ENCODE results near the gene MAST3. TPM values are rescaled to one million over a fixed set of nuclear protein-coding genes. Genes with fewer than 3 reads are reported as not detected.

MAST3 gene
- total RNA-seq, 1 donor from 2014 or later, result 3.9 TPM

DNA sequence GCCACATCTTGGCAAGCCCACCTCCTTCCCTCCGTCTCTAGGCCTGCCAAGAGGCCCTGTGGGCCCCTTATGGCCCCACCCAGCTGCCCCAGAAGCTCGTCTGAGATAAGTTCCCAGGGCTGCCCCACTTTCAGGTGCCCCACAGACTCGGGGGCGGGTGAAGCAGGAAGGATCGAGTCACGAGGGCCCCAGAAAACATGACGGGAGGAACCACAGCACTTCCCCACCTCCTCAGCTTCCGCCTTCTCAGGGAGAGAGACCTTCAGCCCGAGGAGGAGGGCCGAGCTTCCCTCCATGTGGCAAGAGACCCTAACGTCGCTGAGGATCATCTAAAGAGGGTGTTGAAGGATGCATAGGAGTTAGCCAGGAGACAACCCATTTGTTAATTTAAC lies 6.4 kb upstream of the MAST3 start:
- TF ChIP-seq, protein P1, sequence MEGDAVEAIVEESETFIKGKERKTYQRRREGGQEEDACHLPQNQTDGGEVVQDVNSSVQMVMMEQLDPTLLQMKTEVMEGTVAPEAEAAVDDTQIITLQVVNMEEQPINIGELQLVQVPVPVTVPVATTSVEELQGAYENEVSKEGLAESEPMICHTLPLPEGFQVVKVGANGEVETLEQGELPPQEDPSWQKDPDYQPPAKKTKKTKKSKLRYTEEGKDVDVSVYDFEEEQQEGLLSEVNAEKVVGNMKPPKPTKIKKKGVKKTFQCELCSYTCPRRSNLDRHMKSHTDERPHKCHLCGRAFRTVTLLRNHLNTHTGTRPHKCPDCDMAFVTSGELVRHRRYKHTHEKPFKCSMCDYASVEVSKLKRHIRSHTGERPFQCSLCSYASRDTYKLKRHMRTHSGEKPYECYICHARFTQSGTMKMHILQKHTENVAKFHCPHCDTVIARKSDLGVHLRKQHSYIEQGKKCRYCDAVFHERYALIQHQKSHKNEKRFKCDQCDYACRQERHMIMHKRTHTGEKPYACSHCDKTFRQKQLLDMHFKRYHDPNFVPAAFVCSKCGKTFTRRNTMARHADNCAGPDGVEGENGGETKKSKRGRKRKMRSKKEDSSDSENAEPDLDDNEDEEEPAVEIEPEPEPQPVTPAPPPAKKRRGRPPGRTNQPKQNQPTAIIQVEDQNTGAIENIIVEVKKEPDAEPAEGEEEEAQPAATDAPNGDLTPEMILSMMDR (IDR thresholded peaks at IDR 0.05; ENCODE audit: unreplicated experiment), result no peak
- Mint-ChIP-seq H3K27ac (ENCODE audit: unreplicated experiment) (no peak overlapping the region), H3K27me3 (ENCODE audit: unreplicated experiment) (peaks cover 3% of the 10 kb centered on the region)

DNA sequence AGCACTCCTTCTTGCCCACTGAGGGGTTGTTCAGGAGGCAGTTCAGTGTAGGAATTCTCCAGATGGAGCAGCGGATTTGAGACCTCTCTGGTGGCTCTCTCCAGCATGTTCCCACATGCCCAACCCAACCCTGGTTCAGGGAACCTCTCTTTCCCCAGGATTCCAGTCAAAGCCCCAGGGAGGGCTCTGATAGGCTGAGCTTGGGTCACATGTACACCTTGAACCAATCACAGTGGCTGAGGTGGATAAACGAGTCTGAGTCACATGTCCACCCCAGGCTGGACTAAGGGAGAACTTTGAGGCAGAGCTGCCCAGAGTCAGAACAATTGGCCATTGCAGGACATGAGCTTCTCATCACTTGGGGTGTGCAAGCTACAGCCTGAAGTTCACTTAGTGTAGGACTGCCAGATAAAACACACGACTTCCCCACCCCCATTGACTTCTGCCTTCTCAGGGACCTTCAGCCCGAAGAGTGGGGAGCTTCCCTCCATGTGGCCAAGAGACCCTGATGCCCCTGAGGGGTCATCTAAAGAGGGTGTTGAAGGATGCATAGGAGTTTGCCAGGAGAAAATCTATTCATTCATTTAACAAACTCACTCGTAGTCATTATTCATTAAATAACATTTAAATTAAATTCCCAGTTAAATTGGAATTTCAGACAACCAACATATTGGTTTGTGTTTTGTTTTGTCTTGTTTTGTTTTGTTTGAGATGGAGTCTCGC lies 4.0 kb upstream of the MAST3 start:
- DNase-seq (ENCODE audit: low spot score), result no peak
- H3K27ac Mint-ChIP-seq (ENCODE audit: unreplicated experiment), result no peak overlapping the region
- no peak overlapping the region for H3K4me3 Mint-ChIP-seq (ENCODE audit: unreplicated experiment)
- H3K27me3 Mint-ChIP-seq (ENCODE audit: unreplicated experiment), result peaks cover 1% of the 10 kb centered on the region
- TF ChIP-seq, protein P1 (IDR thresholded peaks at IDR 0.05; ENCODE audit: unreplicated experiment), result no peak
- H3K4me1 Mint-ChIP-seq (ENCODE audit: unreplicated experiment), result no peaks in the 10 kb centered on the region
- no peaks in the 10 kb centered on the region for H3K36me3 Mint-ChIP-seq (ENCODE audit: low read depth, unreplicated experiment)
- no peaks in the 10 kb centered on the region for H3K9me3 Mint-ChIP-seq (ENCODE audit: unreplicated experiment)

More for the DNA sequence above, 6.4 kb upstream of the MAST3 start:
- Mint-ChIP-seq H3K4me3 (ENCODE audit: unreplicated experiment) (no peak overlapping the region), H3K36me3 (ENCODE audit: low read depth, unreplicated experiment) (no peaks in the 10 kb centered on the region), H3K4me1 (ENCODE audit: unreplicated experiment) (no peaks in the 10 kb centered on the region), H3K9me3 (ENCODE audit: unreplicated experiment) (no peaks in the 10 kb centered on the region)
- DNase-seq (ENCODE audit: low spot score), result no peak

DNA sequence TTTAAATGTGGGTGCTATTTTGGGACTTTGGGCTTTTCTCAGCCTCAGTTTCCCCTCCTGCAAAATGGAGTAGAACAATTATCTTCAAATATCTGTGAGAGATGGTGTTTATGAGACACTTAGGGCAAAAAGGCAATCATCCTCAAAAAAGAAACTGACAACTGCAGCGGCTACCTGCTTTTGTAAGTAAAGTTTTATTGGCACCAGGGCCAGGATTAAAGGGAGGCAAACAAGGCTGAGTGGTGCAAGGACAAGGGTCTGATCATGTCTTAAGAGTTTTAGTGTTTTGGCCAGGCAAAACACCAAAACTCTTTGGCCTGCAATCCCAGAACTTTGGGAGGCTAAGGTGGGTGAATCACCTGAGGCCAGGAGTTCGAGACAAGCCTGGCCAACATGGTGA lies 1.3 kb upstream of the MAST3 start:
- Mint-ChIP-seq H3K4me1 (ENCODE audit: unreplicated experiment) (no peaks in the 10 kb centered on the region), H3K27me3 (ENCODE audit: unreplicated experiment) (peaks cover 3% of the 10 kb centered on the region), H3K27ac (ENCODE audit: unreplicated experiment) (no peak overlapping the region), H3K36me3 (ENCODE audit: low read depth, unreplicated experiment) (no peaks in the 10 kb centered on the region), H3K9me3 (ENCODE audit: unreplicated experiment) (no peaks in the 10 kb centered on the region), H3K4me3 (ENCODE audit: unreplicated experiment) (no peak overlapping the region)
- TF ChIP-seq, protein P1 (IDR thresholded peaks at IDR 0.05; ENCODE audit: unreplicated experiment), result no peak
- DNase-seq (ENCODE audit: low spot score), result no peak

DNA sequence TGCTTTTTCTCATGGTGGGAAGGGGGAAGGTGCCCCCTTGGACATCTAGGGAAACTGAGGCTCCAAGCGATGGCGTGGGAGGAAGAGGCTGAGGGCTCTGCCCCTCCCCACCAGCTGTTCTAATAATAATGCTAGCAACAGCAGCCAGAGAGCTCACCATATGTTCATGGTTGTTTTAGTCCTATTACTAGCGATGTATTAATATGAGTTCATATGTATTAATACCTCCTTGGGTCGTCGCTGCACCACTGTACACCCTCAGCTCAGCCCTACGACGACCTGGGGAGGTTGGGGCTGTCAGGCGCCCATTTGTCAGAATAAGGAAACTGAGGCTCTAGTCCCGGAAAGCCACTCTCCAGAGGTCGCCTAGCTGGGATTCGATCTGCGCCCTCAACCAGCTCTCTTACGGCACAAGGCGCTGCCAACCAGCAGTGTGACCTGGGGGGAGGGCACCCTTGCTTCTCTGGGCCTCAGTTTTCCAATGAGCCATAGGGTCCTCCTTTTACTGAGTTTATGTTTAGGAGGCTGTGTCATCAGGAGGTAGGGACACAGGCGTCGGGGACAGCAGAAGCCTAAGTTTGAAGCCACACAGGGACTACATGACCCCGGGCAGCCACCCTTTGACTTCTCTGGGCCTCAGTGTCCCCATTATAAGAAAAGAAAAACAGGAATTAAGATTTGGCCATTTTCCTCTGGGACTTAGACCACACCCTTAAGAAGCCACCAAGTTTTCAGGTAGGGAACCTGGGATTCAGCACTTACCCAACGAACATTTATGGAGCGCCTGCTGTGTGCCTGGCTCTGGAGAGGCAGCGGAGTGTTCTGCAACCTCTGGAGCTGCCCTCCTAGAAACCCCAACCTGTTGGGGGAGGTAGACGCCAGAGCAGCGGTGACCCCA lies 664 bp downstream of the MAST3 start:
- Mint-ChIP-seq H3K9me3 (ENCODE audit: unreplicated experiment) (no peaks in the 10 kb centered on the region), H3K4me3 (ENCODE audit: unreplicated experiment) (peak overlapping the region; percentile 37), H3K27me3 (ENCODE audit: unreplicated experiment) (peaks cover 2% of the 10 kb centered on the region), H3K27ac (ENCODE audit: unreplicated experiment) (no peak overlapping the region), H3K36me3 (ENCODE audit: low read depth, unreplicated experiment) (no peaks in the 10 kb centered on the region), H3K4me1 (ENCODE audit: unreplicated experiment) (no peaks in the 10 kb centered on the region)
- TF ChIP-seq, protein P1 (IDR thresholded peaks at IDR 0.05; ENCODE audit: unreplicated experiment), result no peak
- DNase-seq (ENCODE audit: low spot score), result no peak
